Activated T-helper 1 cell treated with anti-CD3 and anti-CD28 coated beads, Interleukin-12 subunit alpha, Interleukin-12 subunit beta, Interleukin-2, Interleukin-4 antibody, amounts not matched to agents 30 ng/mL and 10 ng/mL and 1 ng/mL, durations not matched to agents 14 hours and 24 hours and 36 hours (primary cell): ENCODE results near the gene KIT. TPM values are rescaled to one million over a fixed set of nuclear protein-coding genes. Genes with fewer than 3 reads are reported as not detected.
A peak's percentile ranks its signal among the peaks of the same experiment; 100 is the strongest.

Experiments used
- DNase-seq: peaks from one replicate; pipeline ENCODE4 v3.0.0; 2021; ENCODE audit warnings: low spot score
- H3K27ac Mint-ChIP-seq: one replicate; pipeline ENCODE4 v1.8.0; 2021; ENCODE audit warnings: mild to moderate bottlenecking, mixed read lengths
- H3K27me3 Mint-ChIP-seq: one replicate; pipeline ENCODE4 v1.8.0; 2022; ENCODE audit warnings: mild to moderate bottlenecking, moderate library complexity, mixed read lengths; ENCODE audit not compliant: insufficient read depth
- H3K36me3 Mint-ChIP-seq: one replicate; pipeline ENCODE4 v1.8.0; 2021; ENCODE audit warnings: low read depth, mixed read lengths
- H3K4me1 Mint-ChIP-seq: one replicate; pipeline ENCODE4 v1.8.0; 2021; ENCODE audit warnings: low read depth, mixed read lengths
- H3K4me3 Mint-ChIP-seq: one replicate; pipeline ENCODE4 v1.8.0; 2021; ENCODE audit warnings: mild to moderate bottlenecking, moderate library complexity, mixed read lengths
- H3K9me3 Mint-ChIP-seq: one replicate; pipeline ENCODE4 v1.8.0; 2021; ENCODE audit warnings: mixed read lengths
- intact Hi-C: fragments of 100-400 bp; cut with micrococcal nuclease; formaldehyde crosslinking; loops from one replicate; pipeline ENCODE4 v1.15.1; 2024
- total RNA-seq: library from RNA; stranded (reverse); gene quantifications from 2 replicates; pipeline ENCODE4 v1.2.3, GENCODE V29; 2022

KIT gene
- total RNA-seq, 1 donor from 2014 or later, result 0.41 TPM

- H3K4me1 Mint-ChIP-seq, result no peaks in the 10 kb centered on the region
- no peaks in the 10 kb centered on the region for H3K9me3 Mint-ChIP-seq
- no peaks in the 10 kb centered on the region for H3K36me3 Mint-ChIP-seq
- no peak overlapping the region for H3K27ac Mint-ChIP-seq
- no peak overlapping the region for H3K4me3 Mint-ChIP-seq
- no peak for DNase-seq
- intact Hi-C loops, result no loop called here
- H3K27me3 Mint-ChIP-seq, result peaks cover 2% of the 10 kb centered on the region
These were observed 11.9 kb upstream of the KIT start for GRCh38 chr4:54645830-54646229.

GRCh38 chr4:54647070-54647469 lies 10.7 kb upstream of the KIT start:
- intact Hi-C loops, result no loop called here
- Mint-ChIP-seq H3K27me3 (peaks cover 4% of the 10 kb centered on the region), H3K27ac (no peak overlapping the region), H3K4me3 (no peak overlapping the region), H3K36me3 (no peaks in the 10 kb centered on the region), H3K4me1 (no peaks in the 10 kb centered on the region), H3K9me3 (no peaks in the 10 kb centered on the region)
- no peak for DNase-seq

- H3K27ac Mint-ChIP-seq, result no peak overlapping the region
- no peaks in the 10 kb centered on the region for H3K36me3 Mint-ChIP-seq
These were observed 6.7 kb upstream of the KIT start for GRCh38 chr4:54651050-54651449.

GRCh38 chr4:54654753-54655152 lies 3.0 kb upstream of the KIT start:
- Mint-ChIP-seq H3K4me1 (peaks cover 6% of the 10 kb centered on the region), H3K27ac (no peak overlapping the region), H3K9me3 (no peaks in the 10 kb centered on the region), H3K4me3 (no peak overlapping the region), H3K27me3 (peaks cover 45% of the 10 kb centered on the region), H3K36me3 (no peaks in the 10 kb centered on the region)
- DNase-seq, result no peak
- intact Hi-C loops, result loop anchor here (5.0 to 10.0 kb wide), 3 partner anchors 107 to 550 kb away; partner anchors contain the start of genes GSX2 and PDGFRA

More at GRCh38 chr4:54651050-54651449, 6.7 kb upstream of the KIT start:
- intact Hi-C loops, result loop anchor here (10.0 kb wide), 1 partner anchor 546 kb away; the partner anchor contains the start of gene GSX2
- peaks cover 15% of the 10 kb centered on the region for H3K27me3 Mint-ChIP-seq
- H3K4me1 Mint-ChIP-seq, result no peaks in the 10 kb centered on the region
- DNase-seq, result no peak
- H3K4me3 Mint-ChIP-seq, result no peak overlapping the region
- no peaks in the 10 kb centered on the region for H3K9me3 Mint-ChIP-seq

DNA sequence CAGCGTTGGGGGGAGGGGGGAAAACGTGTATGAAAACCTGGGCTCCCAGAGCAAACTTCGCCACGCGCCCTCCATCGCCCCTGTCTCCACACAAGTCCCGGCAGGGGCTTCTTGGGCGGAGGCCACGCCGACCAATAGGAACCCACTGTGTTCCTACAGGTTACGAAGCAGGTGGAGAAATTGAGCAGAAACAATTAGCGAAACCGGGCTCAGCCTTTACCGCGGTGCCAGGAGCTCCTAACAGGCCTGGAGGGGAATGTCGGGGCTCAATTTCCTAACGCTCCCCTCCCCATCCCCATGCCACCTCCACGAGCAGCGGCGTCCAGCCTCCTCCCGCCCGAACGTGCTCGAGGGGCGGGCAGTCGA lies 589 bp upstream of the KIT start:
- Mint-ChIP-seq H3K4me3 (peak overlapping the region; percentile 26), H3K9me3 (no peaks in the 10 kb centered on the region), H3K27ac (no peak overlapping the region), H3K27me3 (peaks cover 61% of the 10 kb centered on the region), H3K36me3 (no peaks in the 10 kb centered on the region), H3K4me1 (peaks cover 6% of the 10 kb centered on the region)
- intact Hi-C loops, result loop anchor here (5.0 to 10.0 kb wide), 3 partner anchors 110 to 552 kb away; partner anchors contain the start of genes GSX2 and PDGFRA
- no peak for DNase-seq

- Mint-ChIP-seq H3K27ac (peak overlapping the region; percentile 14), H3K4me3 (peak overlapping the region; percentile 71), H3K9me3 (no peaks in the 10 kb centered on the region), H3K36me3 (no peaks in the 10 kb centered on the region), H3K4me1 (peaks cover 6% of the 10 kb centered on the region), H3K27me3 (peaks cover 69% of the 10 kb centered on the region)
- intact Hi-C loops, result loop anchor here (1.0 to 10.0 kb wide), 4 partner anchors 25 to 554 kb away; partner anchors contain the start of genes GSX2 and PDGFRA
- no peak for DNase-seq
These were observed 716 bp downstream of the KIT start for GRCh38 chr4:54658252-54659093.

DNA sequence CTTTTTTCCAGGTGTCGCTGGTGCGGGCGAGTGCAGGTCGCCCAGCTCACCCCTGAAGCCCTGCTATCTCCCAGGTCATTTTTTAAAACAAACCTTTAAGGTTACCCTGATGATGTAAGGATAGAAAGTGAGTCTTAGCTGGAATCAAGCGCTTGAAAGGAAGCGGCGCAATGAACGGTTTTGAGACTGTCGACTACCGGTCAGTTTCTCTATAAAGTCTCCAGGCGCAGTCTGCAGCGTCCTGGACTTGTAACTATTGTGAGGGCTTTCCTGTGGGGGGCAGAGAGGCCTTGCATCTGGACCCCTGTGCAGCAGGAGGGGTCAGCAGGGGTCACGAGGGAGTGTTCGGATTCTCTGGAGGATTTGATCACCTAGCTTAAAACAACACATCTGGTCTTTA lies 1.6 kb downstream of the KIT start:
- peak overlapping the region; percentile 71 for H3K4me3 Mint-ChIP-seq
- DNase-seq, result no peak
- no peaks in the 10 kb centered on the region for H3K9me3 Mint-ChIP-seq
- peaks cover 6% of the 10 kb centered on the region for H3K4me1 Mint-ChIP-seq
- H3K36me3 Mint-ChIP-seq, result no peaks in the 10 kb centered on the region
- intact Hi-C loops, result loop anchor here (5.0 to 10.0 kb wide), 3 partner anchors 112 to 555 kb away; partner anchors contain the start of genes GSX2 and PDGFRA
- H3K27me3 Mint-ChIP-seq, result peaks cover 69% of the 10 kb centered on the region
- H3K27ac Mint-ChIP-seq, result no peak overlapping the region

DNA sequence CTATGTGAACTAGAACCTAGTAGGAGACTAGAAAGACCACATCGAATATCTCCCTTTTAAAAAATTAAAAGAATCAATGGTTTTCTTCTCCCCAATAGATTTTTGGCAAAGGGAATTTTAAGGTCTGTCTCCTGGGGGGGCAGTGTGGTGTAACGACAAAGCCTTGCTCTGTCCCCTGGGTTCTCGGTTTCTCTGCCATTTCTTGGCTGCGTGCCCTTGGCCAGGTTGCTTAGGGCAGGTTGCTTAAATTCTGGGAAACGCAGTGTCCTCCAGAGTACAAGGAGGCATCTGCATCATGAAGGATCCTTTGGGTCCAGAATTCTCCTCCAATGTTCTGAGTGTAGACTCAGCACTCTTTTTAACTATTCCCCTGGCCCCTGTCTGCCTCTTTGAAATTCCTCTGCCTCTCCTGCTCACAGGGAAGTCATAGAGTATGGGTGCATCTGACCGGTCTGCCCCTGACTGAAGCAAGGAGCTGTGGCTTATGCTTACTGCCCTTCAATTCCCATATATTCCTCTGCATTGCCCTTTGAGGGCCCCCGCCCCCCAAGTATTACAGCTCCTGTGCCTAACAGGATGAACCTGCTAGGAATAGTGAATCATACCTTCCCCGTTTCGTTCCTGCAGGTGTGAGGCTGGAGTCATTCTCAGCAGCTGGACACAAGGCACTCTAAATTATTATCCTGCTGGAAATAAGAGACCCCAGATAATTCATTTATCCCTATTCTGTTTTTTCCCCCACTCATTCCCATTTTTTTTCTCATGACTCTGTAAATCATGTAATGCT lies 2.2 kb downstream of the KIT start:
- H3K36me3 Mint-ChIP-seq, result no peaks in the 10 kb centered on the region
- no peak for DNase-seq
- H3K4me1 Mint-ChIP-seq, result peaks cover 6% of the 10 kb centered on the region
- H3K27ac Mint-ChIP-seq, result no peak overlapping the region
- peaks cover 68% of the 10 kb centered on the region for H3K27me3 Mint-ChIP-seq
- intact Hi-C loops, result loop anchor here (5.0 to 10.0 kb wide), 3 partner anchors 113 to 555 kb away; partner anchors contain the start of genes GSX2 and PDGFRA
- no peak overlapping the region for H3K4me3 Mint-ChIP-seq
- no peaks in the 10 kb centered on the region for H3K9me3 Mint-ChIP-seq

DNA sequence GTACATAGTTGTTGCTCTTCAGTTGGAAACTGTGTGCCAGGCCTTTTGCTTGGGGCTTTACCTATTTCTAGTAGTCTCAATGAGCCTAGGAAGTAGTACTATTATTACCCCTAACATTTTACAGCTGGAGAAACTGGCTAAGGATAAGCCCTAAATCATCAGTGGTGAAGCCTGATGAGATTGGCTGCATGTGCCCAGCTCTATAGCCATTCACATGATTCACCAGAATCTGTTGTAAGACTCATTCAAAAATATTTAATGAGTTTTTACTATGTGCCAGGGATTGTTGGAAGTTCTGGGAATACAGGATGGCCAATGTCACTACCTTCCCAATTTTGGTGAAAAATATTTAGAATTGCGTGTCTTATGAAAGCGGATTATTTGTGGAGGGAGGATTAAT lies 2.8 kb downstream of the KIT start:
- peaks cover 6% of the 10 kb centered on the region for H3K4me1 Mint-ChIP-seq
- no peak overlapping the region for H3K27ac Mint-ChIP-seq
- no peaks in the 10 kb centered on the region for H3K36me3 Mint-ChIP-seq
- peaks cover 63% of the 10 kb centered on the region for H3K27me3 Mint-ChIP-seq
- H3K4me3 Mint-ChIP-seq, result no peak overlapping the region
- intact Hi-C loops, result no loop called here
- no peaks in the 10 kb centered on the region for H3K9me3 Mint-ChIP-seq
- DNase-seq, result no peak

GRCh38 chr4:54661169-54661568 lies 3.4 kb downstream of the KIT start:
- Mint-ChIP-seq H3K4me1 (peaks cover 6% of the 10 kb centered on the region), H3K9me3 (no peaks in the 10 kb centered on the region), H3K36me3 (no peaks in the 10 kb centered on the region), H3K27ac (no peak overlapping the region), H3K27me3 (peaks cover 61% of the 10 kb centered on the region), H3K4me3 (no peak overlapping the region)
- intact Hi-C loops, result no loop called here
- no peak for DNase-seq

DNA sequence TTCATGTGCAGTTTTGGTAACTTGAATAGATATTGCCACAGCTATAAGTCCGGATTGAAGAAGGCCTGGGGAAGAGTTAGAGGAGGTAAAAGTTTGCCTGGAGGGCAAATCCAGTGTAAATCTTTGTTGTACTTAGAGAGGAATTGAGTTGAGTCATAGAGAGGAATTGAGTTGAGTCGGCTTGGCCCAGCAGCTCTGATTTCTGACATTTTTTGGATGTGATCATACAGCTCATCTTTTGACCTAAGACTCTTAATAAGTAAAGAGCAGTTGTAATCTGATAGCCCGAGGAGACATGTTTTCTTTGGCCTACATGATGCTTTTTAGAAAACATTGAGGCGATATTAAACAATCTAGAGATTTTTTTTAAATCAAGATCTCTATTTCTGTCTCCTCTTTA lies 3.9 kb downstream of the KIT start:
- Mint-ChIP-seq H3K36me3 (no peaks in the 10 kb centered on the region), H3K27me3 (peaks cover 56% of the 10 kb centered on the region), H3K4me1 (peaks cover 6% of the 10 kb centered on the region), H3K4me3 (no peak overlapping the region), H3K9me3 (no peaks in the 10 kb centered on the region), H3K27ac (no peak overlapping the region)
- DNase-seq, result no peak
- intact Hi-C loops, result no loop called here

DNA sequence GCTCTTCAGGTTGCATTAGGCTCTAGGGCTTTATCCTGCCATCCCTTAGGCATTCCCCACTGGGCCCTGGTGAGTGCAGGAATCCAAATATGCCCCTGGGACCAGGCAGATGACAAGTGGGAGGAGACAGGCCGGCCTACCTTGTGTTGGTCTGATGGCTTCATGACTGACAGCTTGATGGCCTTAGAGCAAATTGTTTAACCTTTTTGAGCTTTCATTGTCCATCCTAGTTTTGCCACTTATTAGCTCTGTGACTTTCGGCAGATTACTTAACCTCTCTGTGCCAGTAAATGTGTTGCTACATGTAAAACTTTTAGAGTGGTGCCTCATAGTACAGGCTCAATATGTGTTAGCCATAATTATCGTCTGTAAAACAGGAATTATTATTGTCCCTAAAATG lies 4.4 kb downstream of the KIT start:
- no peak for DNase-seq
- H3K4me1 Mint-ChIP-seq, result peaks cover 6% of the 10 kb centered on the region
- peaks cover 55% of the 10 kb centered on the region for H3K27me3 Mint-ChIP-seq
- intact Hi-C loops, result no loop called here
- no peaks in the 10 kb centered on the region for H3K36me3 Mint-ChIP-seq
- no peaks in the 10 kb centered on the region for H3K9me3 Mint-ChIP-seq
- no peak overlapping the region for H3K4me3 Mint-ChIP-seq
- no peak overlapping the region for H3K27ac Mint-ChIP-seq
